Fibroblast of mammary gland (primary cell): ENCODE measurements around the gene VSTM5.
A peak's percentile ranks its signal among the peaks of the same experiment; 100 is the strongest.

Experiments
- DNase-seq: peaks from one replicate; pipeline ENCODE4 v3.0.0-alpha.2; 2010; ENCODE audit warnings: low read depth
- H3K4me3 ChIP-seq: 2 replicates; pipeline ENCODE4 v1.5.1; 2011; ENCODE audit warnings: low read depth, mild to moderate bottlenecking, low read length, moderate library complexity; ENCODE audit not compliant: control insufficient read depth
- TF ChIP-seq, protein P1 (sequence below): conservative IDR thresholded peaks from 2 replicates; pipeline ENCODE4 v1.5.1; 2011; ENCODE audit warnings: low read depth, low read length, inconsistent platforms; ENCODE audit not compliant: control insufficient read depth, insufficient read depth

The VSTM5 gene

DNA sequence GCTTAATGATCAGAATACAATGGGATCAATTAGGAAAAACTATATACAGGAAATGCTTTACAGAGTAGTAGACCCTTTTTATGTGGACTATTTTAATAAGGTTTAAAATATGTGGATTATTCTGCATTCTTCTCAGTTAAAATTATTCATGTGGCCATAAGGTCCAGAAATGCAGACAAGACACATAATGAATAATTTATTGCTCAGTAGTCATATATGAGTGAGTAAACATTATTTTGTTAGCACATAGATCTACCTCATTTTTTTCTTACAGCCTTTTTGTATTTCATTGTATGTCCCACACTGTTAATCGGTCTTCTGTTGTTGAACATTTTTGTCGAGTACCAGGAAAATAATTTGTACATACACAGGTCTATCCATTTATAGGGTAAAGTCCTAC, 45.5 kb downstream of the VSTM5 start:
- no peak overlapping the region for H3K4me3 ChIP-seq
- TF ChIP-seq, protein P1, sequence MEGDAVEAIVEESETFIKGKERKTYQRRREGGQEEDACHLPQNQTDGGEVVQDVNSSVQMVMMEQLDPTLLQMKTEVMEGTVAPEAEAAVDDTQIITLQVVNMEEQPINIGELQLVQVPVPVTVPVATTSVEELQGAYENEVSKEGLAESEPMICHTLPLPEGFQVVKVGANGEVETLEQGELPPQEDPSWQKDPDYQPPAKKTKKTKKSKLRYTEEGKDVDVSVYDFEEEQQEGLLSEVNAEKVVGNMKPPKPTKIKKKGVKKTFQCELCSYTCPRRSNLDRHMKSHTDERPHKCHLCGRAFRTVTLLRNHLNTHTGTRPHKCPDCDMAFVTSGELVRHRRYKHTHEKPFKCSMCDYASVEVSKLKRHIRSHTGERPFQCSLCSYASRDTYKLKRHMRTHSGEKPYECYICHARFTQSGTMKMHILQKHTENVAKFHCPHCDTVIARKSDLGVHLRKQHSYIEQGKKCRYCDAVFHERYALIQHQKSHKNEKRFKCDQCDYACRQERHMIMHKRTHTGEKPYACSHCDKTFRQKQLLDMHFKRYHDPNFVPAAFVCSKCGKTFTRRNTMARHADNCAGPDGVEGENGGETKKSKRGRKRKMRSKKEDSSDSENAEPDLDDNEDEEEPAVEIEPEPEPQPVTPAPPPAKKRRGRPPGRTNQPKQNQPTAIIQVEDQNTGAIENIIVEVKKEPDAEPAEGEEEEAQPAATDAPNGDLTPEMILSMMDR, result no peak
- no peak for DNase-seq

DNA sequence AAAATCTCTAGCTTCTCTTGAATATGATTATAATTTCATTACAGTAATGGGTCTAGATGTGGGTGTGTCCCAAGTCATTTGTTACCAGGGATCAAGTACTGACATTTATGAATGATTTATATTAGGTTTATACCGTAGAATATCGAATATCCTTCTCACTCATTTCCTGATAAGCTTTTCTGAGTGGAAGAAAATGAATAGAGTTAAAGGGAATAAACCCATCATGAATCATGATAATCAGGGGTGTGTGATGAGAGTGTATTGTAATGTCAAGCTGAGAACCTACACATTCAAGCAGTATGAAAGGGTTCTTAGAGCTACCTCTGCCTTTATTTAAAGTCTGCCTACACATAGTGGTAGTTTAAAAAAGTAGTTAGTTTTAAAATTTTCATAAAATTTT, 49.1 kb downstream of the VSTM5 start:
- TF ChIP-seq, protein P1, result no peak
- no peak for DNase-seq
- H3K4me3 ChIP-seq, result no peak overlapping the region

DNA sequence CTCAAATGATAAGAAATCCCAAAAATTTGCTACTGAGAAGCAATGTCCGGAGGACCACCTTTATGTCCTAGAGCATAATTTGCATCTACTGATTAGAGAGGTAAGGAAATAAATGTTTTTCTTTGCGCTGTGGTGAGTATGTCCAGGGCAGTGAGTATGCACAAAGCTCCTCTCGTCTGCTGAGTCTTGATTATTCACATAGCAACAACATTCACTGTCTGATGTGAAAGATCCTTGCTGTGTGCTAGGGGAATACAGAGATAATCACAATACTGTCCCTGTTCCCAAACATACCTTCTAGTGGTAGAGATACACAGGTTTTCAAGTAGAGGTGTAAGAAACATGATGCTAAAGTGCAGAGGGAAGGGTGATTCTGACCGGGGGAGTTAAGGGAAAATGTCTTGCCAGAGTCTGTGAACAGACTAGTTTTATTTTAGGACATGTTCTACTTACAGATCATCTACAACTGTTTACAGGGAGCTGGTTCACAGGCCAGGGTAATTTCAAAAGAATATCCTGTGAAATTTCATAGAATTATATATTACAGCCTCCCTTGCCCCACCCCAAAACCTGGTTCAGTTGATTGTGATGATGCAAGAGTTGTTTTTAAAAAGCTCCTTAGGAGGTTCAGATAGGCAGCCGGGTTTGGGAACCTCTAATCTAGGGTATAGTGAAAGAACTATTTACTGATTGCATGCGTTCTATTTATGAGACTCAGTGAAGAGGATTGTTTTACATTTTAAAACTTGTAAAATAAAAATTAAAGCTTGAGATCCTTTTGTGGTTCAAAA, 53.8 kb downstream of the VSTM5 start:
- no peak for DNase-seq
- H3K4me3 ChIP-seq, result no peak overlapping the region
- TF ChIP-seq, protein P1, result no peak

DNA sequence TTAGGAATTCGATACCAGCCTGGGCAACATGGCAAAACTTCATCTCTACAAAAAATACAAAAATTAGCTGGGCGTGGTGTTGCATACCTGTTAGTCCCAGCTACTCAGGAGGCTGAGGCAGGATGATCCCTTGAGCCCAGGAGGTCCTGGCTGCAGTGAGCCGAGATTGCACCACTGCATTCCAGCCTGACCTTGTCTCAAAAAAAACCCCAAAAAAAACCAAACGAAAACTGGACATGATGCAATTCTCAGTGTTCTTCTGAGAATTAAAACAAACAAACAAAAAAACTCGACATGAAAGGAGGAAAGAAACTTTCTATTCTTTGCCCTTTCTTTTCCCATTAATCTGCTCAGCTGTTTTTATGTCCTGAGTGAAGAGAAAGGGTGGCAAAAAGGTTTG, 58.9 kb downstream of the VSTM5 start:
- DNase-seq, result no peak
- TF ChIP-seq, protein P1, result no peak
- H3K4me3 ChIP-seq, result no peak overlapping the region

DNA sequence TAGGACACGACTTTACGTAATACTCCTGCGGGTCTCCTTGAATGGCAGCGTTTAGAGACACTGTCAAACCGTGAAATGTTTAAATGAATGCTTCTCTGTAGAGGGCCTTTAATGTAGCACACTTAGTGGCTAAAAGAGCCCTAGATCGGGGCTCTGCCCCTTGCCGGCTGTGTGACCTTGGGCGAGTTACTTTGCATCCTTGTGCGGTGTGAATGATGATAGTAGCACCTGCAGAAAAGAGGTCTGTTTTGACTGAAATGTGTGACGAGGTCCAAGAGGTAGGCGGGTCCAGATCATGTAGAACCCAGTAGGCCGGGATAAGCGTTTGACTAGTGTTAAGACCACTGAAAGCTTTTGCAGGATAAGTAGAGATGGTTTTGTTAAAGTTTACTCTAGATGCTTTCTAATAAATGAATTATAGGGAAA, 65.5 kb downstream of the VSTM5 start:
- TF ChIP-seq, protein P1, result no peak
- peak overlapping the region; percentile 97 for H3K4me3 ChIP-seq
- DNase-seq, result no peak

DNA sequence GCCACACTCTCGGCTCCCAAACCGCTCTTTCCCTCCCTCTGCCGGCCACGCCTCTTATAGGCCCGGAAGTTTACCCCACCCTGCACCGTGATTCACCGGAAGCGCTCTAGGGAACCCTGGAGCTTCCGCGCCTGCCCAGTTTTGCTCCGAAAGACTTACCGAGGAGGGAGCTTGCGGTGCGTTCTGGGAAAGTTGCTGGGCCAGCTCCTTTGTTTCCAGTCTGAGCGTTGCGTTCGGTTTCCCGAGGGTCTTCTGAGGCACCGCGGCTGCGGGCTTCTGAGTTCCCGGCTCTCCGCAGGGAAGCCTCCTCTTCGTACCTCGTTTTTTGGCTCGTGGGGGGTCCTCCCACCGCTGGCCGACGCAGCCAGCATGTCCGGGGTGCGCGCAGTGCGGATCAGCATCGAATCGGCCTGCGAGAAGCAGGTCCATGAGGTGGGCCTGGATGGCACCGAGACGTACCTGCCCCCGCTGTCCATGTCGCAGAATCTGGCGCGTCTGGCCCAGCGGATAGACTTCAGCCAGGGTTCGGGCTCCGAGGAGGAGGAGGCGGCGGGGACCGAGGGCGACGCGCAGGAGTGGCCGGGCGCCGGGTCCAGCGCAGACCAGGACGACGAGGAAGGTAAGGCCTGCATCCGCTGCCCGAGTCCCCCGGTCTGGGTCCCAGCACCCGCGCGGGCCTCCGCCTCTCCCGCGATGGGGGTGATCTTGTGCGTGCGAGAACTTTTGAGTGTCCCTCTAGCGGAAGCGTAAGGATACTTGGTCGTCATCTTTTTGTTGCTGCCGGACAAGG, 66.1 kb downstream of the VSTM5 start, which contains the start of gene MED17:
MED17 (plus strand) TSS at position 138 of the 790 bp plus-strand sequence; CDS start at position 370, 232 bp downstream.
- peak within 1 kb of the TSS; percentile 97 for H3K4me3 ChIP-seq
- TF ChIP-seq, protein P1, result peak; percentile 41
- peak; percentile 91 for DNase-seq
